KBM-7 (cell line): ENCODE measurements around the gene CBFA2T2.
"Not testable (repeated sequence)": the region's sequence is repeated elsewhere in the genome, so short reads cannot be mapped to it uniquely, and the experiment has no call there.

Experiments used
- DNase-seq: peaks from one replicate; pipeline ENCODE4 v3.0.0-alpha.2; 2015
- in situ Hi-C: fragments of 300-500 bp; cut with MboI; formaldehyde crosslinking; loops from 2 replicates; pipeline ENCODE4 v1.14.3; 2020; ENCODE audit warnings: low sequenced_read_pairs, low pct_unique_long_range_greater_than_20kb, mixed read lengths

Gene CBFA2T2

DNA sequence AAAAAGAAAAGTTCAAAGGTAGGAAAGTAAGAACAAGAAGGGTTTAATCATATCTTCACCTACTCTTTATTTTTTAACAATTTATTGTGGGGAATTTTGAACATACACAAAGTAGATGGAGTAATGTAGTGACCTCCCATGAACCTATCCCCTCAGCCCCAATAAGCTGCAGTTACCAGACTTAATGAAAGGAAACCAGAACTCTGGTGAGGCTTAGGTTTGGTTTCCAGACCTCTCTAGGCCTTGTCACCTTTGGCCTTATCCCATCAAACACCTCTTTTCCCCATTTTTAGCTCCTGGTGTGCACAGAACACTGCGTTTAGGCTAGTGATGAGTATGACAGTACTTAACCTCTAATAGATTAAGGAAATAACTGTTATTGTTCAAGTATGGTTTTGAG is 42.0 kb downstream of the CBFA2T2 start:
- no peak for DNase-seq

DNA sequence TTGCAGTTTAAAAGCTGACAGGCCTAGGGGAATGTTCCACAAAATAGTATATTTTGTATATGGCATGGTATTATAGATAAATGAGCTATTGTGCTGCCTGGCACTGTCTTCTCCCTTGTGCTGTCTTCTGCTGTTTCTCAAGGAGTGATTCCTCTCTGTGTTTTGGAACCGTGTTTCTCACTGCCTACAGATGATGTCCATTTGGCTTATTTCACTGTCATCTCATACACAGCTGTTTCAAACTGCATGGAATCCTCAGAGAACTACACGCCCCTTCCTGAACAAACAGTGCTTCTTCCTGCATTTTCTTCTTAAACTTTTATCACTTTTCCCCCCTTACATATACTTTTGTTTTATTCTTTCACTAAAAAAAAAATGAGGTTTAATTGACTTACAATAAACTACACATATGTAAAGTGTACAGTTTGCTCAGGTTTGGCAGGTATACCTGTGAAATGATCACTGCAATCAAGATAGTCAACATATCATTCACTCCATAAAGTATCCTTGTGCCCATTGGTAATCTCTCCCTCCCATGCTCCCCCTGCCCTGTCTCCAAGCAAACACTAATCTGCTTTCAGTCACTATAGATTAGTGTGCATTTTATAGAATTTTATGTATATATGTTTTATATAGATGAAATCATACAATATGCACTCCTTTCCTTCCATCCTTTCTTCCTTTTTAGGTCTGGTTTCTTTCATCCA is 43.0 kb downstream of the CBFA2T2 start:
- no peak for DNase-seq
- in situ Hi-C loops: no loop called here

More for the DNA sequence above, 42.0 kb downstream of the CBFA2T2 start:
- in situ Hi-C loops: no loop called here

DNA sequence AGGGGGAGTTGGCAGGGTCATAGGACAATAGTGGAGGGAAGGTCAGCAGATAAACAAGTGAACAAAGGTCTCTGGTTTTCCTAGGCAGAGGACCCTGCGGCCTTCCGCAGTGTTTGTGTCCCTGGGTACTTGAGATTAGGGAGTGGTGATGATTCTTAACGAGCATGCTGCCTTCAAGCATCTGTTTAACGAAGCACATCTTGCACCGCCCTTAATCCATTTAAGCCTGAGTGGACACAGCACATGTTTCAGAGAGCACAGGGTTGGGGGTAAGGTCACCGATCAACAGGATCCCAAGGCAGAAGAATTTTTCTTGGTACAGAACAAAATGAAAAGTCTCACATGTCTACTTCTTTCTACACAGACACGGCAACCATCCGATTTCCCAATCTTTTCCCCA is 45.8 kb downstream of the CBFA2T2 start:
- in situ Hi-C loops: not testable (repeated sequence)

DNA sequence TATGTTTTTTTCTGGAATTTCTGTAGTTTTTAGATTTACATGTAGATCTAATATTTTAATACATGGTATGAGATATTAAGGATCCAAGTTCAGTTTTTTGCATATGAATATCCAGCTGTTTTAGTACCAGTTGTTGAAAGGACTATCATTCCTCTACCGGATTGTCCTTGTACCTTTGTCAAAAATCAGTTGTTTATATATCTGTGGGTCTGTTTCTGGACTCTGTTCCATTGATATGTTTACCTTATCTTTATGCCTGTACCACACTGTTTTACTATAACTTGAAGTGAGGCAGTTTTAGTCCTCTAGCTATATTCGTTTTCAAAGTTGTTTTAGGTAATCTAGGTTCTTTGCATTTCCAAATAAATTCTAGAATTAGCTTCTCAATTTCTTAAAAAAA is 47.7 kb downstream of the CBFA2T2 start:
- in situ Hi-C loops: no loop called here
- DNase-seq: no peak

More for the DNA sequence above, 45.8 kb downstream of the CBFA2T2 start:
- DNase-seq: not testable (repeated sequence)

DNA sequence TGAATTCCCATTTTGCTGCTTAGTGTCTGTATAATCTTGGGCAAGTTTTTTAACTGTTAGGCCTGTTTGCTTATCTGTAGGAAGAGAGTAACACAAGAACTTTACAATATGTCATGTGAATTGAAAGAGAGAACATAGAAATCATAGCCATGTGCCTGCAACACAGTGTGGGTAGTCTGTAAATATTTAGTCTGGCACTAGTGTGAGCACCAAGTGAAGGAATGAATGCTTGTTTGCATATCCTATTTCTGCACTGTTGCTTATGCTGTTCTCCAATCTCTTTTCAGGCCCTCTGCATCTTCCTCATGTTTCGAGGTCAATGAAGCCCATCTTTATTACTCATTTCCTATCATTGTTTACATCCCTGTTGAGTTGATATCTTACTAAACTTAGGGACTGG is 49.2 kb downstream of the CBFA2T2 start:
- in situ Hi-C loops: no loop called here
- DNase-seq: no peak

DNA sequence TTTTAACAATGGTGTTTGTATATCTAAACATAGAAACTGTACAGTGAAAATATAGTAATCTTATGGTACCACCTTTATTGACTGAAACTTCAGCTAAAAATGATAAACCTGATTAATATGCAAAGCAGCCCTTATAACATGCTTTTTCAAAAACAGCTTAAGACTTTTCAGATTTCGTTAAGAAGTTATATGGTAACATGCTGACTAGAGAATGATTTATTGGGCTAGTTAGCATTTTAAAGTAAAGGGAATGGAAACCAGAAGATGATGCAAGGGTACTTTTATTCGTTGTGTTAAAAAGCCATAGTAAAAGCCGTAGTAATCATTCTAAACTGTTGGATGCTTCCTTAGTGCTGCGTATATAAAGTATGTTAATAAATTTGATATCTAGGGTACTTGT is 50.5 kb downstream of the CBFA2T2 start:
- DNase-seq: no peak
- in situ Hi-C loops: no loop called here

DNA sequence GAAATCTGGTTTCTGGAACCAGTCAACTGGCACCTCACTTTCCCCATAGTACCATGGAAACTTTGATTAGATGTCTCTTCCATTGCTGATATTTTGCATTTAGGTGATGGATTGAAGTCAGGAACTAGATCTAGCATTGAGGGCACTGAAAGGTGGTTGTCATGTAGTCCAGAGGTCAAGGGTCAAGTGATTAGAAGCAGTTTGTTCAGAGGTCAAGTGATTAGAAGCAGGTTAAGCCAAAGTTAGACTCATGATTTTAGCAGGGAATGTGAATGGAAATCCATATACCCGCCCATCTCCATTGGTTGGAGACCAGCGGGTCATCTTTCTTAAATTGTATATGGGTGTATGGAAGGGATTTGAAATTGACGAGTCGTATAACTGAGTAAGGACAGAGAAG is 51.2 kb downstream of the CBFA2T2 start:
- no peak for DNase-seq
- in situ Hi-C loops: no loop called here

DNA sequence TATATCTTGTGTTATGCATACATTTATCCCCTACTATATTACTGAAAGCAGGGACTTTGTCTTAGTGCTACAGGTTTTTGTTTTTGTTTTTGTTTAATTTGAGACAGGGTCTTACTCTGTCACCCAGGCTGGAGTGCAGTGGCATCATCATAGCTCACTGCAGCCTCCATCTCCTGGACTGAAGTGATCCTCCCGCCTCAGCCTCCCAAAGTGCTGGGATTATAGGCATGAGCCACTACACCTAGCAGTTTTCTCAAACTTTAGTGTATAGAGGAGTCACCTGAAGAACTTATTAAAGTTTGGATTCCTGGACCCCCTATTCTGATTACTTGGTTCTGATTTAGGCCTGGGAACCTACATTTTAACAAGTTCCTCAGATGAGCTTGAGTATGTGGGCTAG is 51.9 kb downstream of the CBFA2T2 start:
- no peak for DNase-seq
- in situ Hi-C loops: no loop called here

GRCh38 chr20:33545763-33546162 is 55.9 kb downstream of the CBFA2T2 start:
- in situ Hi-C loops: no loop called here
- DNase-seq: no peak

- no peak for DNase-seq
- in situ Hi-C loops: no loop called here
These were observed 59.5 kb downstream of the CBFA2T2 start for GRCh38 chr20:33549229-33549999.

- DNase-seq: no peak
- in situ Hi-C loops: no loop called here
These were observed 61.9 kb downstream of the CBFA2T2 start for GRCh38 chr20:33551778-33552177.

- in situ Hi-C loops: no loop called here
- DNase-seq: no peak
These were observed 62.6 kb downstream of the CBFA2T2 start for GRCh38 chr20:33552519-33552918.

GRCh38 chr20:33553516-33553915 is 63.6 kb downstream of the CBFA2T2 start:
- DNase-seq: no peak
- in situ Hi-C loops: no loop called here

- DNase-seq: peak; percentile 12
- in situ Hi-C loops: no loop called here
These were observed 65.1 kb downstream of the CBFA2T2 start for GRCh38 chr20:33554914-33555420.

- DNase-seq: no peak
- in situ Hi-C loops: no loop called here
These were observed 65.9 kb downstream of the CBFA2T2 start for GRCh38 chr20:33555755-33556154.

DNA sequence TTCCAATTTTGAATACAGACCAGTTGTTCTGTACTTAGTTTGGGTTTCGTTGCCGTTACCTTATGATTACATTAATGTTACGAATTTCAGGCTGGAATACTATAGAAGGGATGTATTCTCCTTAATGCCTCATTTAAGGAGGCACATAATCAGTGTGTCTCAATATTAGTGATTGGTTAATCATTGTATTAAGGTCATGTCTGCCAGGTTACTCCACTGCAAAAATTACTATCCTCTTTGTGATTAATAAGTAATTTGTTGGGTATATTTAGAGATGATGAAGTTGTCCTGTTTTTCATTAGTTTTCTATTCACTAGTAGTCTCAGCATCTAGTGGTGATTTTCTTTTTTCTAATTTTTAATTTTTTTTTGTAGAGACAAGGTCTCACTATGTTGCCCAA is 66.3 kb downstream of the CBFA2T2 start:
- DNase-seq: no peak
- in situ Hi-C loops: no loop called here

- DNase-seq: no peak
- in situ Hi-C loops: no loop called here
These were observed 68.7 kb downstream of the CBFA2T2 start for GRCh38 chr20:33558348-33559144.

GRCh38 chr20:33559212-33559611 is 69.3 kb downstream of the CBFA2T2 start:
- in situ Hi-C loops: no loop called here
- DNase-seq: no peak

GRCh38 chr20:33560026-33560425 is 70.1 kb downstream of the CBFA2T2 start:
- in situ Hi-C loops: no loop called here
- no peak for DNase-seq

DNA sequence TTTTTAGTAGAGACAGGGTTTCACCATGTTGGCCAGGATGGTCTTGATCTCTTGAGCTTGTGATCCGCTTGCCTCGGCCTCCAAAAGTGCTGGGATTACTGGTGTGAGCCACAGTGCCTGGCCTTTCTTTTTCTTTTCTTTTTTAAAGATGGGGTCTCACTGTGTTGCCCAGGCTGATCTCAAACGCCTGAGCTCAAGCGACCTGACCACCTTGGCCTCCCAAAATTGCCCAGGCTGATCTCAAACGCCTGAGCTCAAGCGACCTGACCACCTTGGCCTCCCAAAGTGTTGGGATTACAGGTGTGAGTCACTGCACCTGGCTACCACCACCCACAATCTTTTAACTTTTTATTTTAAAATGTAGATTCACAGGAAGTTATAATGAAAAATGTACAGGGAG is 71.2 kb downstream of the CBFA2T2 start:
- DNase-seq, in situ Hi-C loops: not testable (repeated sequence)
